Thoracic aorta (tissue), 2 donors: Measurements from ENCODE around the gene SLC7A4. TPM values are rescaled to one million over a fixed set of nuclear protein-coding genes. Genes with fewer than 3 reads are reported as not detected.
"Not testable (repeated sequence)": the region's sequence is repeated elsewhere in the genome, so short reads cannot be mapped to it uniquely, and the experiment has no call there.

Experiments
- ATAC-seq: fragments of 150-250 bp; one replicate; pipeline ENCODE4 v1.8.0; 2017; ENCODE audit warnings: low read depth; ENCODE audit not compliant: insufficient number of reproducible peaks, low FRiP score
- DNase-seq: peaks from one replicate; pipeline ENCODE4 v3.0.0-alpha.2; 2020; ENCODE audit warnings: low spot score
- H3K27ac ChIP-seq, 2 donors: fragments of 200-600 bp; sonication (generic); 1 replicate in 1 of 2; 2 replicates in 1 of 2; pipeline ENCODE4 v1.5.1; 2016; ENCODE audit warnings: mild to moderate bottlenecking in 2 of 2, moderate library complexity in 2 of 2
- H3K27me3 ChIP-seq: fragments of 200-600 bp; sonication (generic); replicated peaks from 2 replicates; pipeline ENCODE4 v1.6.0; 2016; ENCODE audit warnings: mild to moderate bottlenecking; ENCODE audit not compliant: insufficient read depth
- H3K36me3 ChIP-seq: fragments of 200-600 bp; sonication (generic); one replicate; pipeline ENCODE4 v1.5.1; 2016
- H3K4me1 ChIP-seq, 2 donors: fragments of 200-600 bp; sonication (generic); 1 replicate in 1 of 2; 2 replicates in 1 of 2; pipeline versions ENCODE4 v1.5.1 to v1.6.0; 2016; ENCODE audit warnings: low read depth in 2 of 2, mild to moderate bottlenecking in 1 of 2; ENCODE audit not compliant: control insufficient read depth in 1 of 2
- H3K4me3 ChIP-seq: fragments of 200-600 bp; sonication (generic); 2 replicates; pipeline ENCODE4 v1.5.1; 2016; ENCODE audit warnings: mild to moderate bottlenecking
- H3K9me3 ChIP-seq: fragments of 200-600 bp; sonication (generic); 2 replicates; pipeline ENCODE4 v1.5.1; 2016
- CTCF ChIP-seq: fragments of 200-600 bp; sonication (generic); IDR thresholded peaks from one replicate; pipeline ENCODE4 v1.5.1; 2019; ENCODE audit warnings: antibody characterized with exemption
- total RNA-seq, 2 donors: library from RNA; depleted of rRNA; stranded (reverse); fragments of >200 nt; gene quantifications; one replicate each; pipeline versions ENCODE4 v1.1.0 to v1.2.3, GENCODE V29; 2016

SLC7A4 gene
- total RNA-seq, 2 donors from 2014 or later, result 1.2 TPM; not detected in 1

DNA sequence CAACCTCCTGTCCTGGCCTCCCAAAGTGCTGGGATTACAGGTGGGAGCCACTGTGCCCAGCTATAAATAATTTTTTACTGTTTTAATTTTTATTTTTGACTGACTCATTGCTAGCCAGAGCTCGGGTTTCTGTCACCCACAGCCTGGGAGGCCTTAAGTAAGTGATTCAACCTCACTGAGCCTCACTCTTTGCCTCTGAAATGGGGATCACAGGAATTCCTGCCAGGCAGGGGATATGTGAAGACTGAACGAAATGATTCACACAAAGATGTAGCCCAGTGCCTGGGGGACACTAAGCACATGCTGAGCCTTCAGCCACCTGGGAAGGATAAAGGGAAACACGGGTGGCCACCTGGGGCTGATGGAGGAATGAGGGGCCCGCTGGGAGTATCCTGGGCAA, 9.6 kb upstream of the SLC7A4 start:
- no peaks in the 10 kb centered on the region for H3K9me3 ChIP-seq
- ATAC-seq (no peak), DNase-seq (no peak)
- no peaks in the 10 kb centered on the region for H3K36me3 ChIP-seq
- no peak for TF ChIP-seq CTCF
- H3K27ac ChIP-seq, result no peak overlapping the region
- H3K4me3 ChIP-seq, result no peak overlapping the region
- H3K4me1 ChIP-seq, result peaks cover 11 to 14% of the 10 kb centered on the region in 2 donors
- no peaks in the 10 kb centered on the region for H3K27me3 ChIP-seq

GRCh38 chr22:21039158-21039557, 6.8 kb upstream of the SLC7A4 start:
- DNase-seq, H3K9me3 ChIP-seq, H3K27me3 ChIP-seq, H3K36me3 ChIP-seq, H3K4me1 ChIP-seq, H3K4me3 ChIP-seq, ATAC-seq, H3K27ac ChIP-seq: not testable (repeated sequence)

DNA sequence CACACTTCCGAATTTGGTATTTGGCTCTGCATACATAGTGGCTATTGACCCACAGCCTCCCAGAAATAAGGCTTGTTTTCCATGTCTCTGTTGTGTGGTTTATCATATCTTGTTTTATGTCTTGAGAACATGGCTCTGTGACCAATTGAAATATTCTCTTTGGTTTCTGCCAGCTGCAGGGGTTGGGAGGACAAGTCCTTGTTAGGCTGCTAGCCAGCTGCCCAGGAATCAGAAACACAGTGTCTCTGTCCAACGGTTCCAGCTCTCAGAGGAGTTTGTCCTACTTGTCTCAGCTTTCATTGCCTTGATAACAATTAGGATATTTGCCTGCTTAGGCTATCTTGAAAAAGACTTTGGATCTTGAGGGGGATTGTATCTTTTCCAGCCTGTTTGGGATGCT, 6.0 kb upstream of the SLC7A4 start:
- no peaks in the 10 kb centered on the region for H3K9me3 ChIP-seq
- no peak overlapping the region for H3K4me3 ChIP-seq
- DNase-seq, result no peak
- no peak for ATAC-seq
- H3K4me1 ChIP-seq, result no peaks in the 10 kb centered on the region
- H3K36me3 ChIP-seq, result no peaks in the 10 kb centered on the region
- H3K27me3 ChIP-seq, result no peaks in the 10 kb centered on the region
- no peak for TF ChIP-seq CTCF
- no peak overlapping the region for H3K27ac ChIP-seq

DNA sequence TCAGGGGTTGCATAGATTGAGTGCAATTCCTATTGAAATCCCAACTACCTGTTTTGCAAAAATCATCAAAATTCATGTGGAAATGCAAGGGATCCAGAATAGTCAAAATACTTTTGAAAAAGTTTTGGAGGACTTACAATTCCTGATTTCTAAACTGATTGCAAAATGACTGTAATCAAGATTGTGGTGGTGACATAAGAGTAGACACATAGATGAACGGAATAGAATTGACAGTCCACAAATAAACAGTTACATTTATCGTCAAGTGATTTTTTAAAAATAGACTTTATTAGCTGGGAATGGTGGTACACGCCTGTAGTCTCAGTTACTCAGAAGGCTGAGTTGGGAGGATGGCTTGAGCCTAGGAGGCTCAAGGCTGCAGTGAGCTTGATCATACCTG, 2.6 kb upstream of the SLC7A4 start:
- TF ChIP-seq CTCF, result no peak
- no peak for ATAC-seq

DNA sequence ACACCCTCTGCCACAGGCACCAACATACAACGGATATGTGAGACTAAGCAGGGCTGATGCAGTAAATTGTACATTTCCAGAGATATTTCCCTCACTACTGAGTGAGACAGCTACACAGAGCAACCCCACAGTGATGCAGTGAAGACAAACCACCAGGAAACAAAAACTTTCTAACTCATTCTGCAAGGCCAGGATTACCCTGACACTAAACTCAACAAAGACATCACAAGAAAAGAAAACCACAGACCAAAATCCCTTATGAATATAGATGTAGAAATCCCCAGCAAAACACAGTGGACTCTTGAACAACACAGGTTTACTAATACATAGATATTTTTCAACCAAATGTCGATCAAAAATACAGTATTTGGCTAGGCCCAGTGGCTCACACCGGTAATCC, 1.5 kb upstream of the SLC7A4 start:
- Histone ChIP-seq H3K36me3 (no peaks in the 10 kb centered on the region), H3K27ac (no peak overlapping the region), H3K9me3 (no peaks in the 10 kb centered on the region), H3K27me3 (no peaks in the 10 kb centered on the region), H3K4me3 (no peak overlapping the region), H3K4me1 (no peaks in the 10 kb centered on the region)
- no peak for TF ChIP-seq CTCF
- ATAC-seq (no peak), DNase-seq (no peak)

More for the DNA sequence above, 2.6 kb upstream of the SLC7A4 start:
- no peaks in the 10 kb centered on the region for H3K27me3 ChIP-seq
- H3K4me1 ChIP-seq, result no peaks in the 10 kb centered on the region
- no peak overlapping the region for H3K4me3 ChIP-seq
- no peak overlapping the region for H3K27ac ChIP-seq
- no peaks in the 10 kb centered on the region for H3K9me3 ChIP-seq
- no peak for DNase-seq
- H3K36me3 ChIP-seq, result no peaks in the 10 kb centered on the region
